HUES64 (cell line): ENCODE results near the gene GPX5.

Source experiments
- H3K27ac ChIP-seq: 2 replicates; pipeline ENCODE4 v1.7.0; 2013; ENCODE audit warnings: low read depth, low read length, inconsistent platforms
- H3K27me3 ChIP-seq: 2 replicates; pipeline ENCODE4 v1.6.1; 2013; ENCODE audit warnings: mild to moderate bottlenecking, low read length; ENCODE audit not compliant: insufficient read depth
- H3K36me3 ChIP-seq: 2 replicates; pipeline ENCODE4 v1.6.1; 2013; ENCODE audit warnings: mild to moderate bottlenecking, low read length; ENCODE audit not compliant: insufficient read depth
- H3K4me1 ChIP-seq: 2 replicates; pipeline ENCODE4 v1.6.1; 2013; ENCODE audit warnings: mild to moderate bottlenecking, low read length, moderate library complexity; ENCODE audit not compliant: insufficient read depth
- H3K4me3 ChIP-seq: 2 replicates; pipeline ENCODE4 v1.5.1; 2013; ENCODE audit warnings: mild to moderate bottlenecking, low read length, moderate library complexity
- H3K9ac ChIP-seq: 2 replicates; pipeline ENCODE4 v1.6.1; 2013; ENCODE audit warnings: mild to moderate bottlenecking, low read depth, low read length
- H3K9me3 ChIP-seq: 2 replicates; pipeline ENCODE4 v1.6.1; 2013; ENCODE audit warnings: low read depth, low read length; ENCODE audit not compliant: insufficient read depth
- WGBS: fragments of 150-250, 120-280 bp; methylation state at CpG from one replicate; pipeline ENCODE4 v1.1.7; 2013; ENCODE audit warnings: missing lambda C conversion rate; 5-methylcytosine and 5-hydroxymethylcytosine counted together

GPX5 gene

DNA sequence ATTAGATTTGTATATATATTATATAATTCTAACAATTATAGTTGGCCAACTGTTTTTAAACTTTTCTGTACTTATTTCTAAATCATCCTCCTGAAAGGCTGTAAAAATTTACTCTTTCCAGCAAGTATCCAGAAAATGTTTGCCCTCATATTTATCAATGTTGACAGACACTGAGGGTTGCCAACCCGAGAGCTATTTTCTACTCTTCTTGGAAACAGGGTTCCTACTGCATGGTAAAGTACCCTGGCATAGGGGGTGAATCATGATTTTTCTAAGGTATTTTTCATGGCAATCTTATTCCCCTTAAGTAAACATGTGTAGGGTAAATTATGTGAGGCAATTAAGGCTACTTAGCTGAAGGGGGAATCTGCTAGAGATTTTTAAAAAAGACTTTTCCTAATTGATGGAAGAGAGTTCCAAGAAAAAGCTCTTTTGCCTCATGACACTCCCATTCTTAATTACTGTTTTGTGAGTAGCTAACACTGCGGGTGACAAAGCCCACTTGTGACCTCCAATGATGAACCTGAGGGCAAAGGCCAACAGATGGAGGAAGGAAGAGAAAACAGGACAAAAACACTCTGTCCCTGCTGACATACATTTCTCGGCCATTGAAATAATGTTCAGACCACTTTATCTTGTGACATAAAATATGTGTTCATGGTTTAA is 37.9 kb downstream of the GPX5 start:
- H3K27me3 ChIP-seq: peaks cover 6% of the 10 kb centered on the region; the same call in 1 of the 2 replicates
- H3K9ac ChIP-seq: no peak overlapping the region
- 79% methylated on average over 3 of the region's 3 CpGs for WGBS

GRCh38 chr6:28565823-28566526 is 40.3 kb downstream of the GPX5 start:
- Histone ChIP-seq H3K36me3 (no peaks in the 10 kb centered on the region), H3K27ac (no peak overlapping the region)

More for the DNA sequence above, 37.9 kb downstream of the GPX5 start:
- no peaks in the 10 kb centered on the region for H3K9me3 ChIP-seq
- H3K4me3 ChIP-seq: no peak overlapping the region
- no peaks in the 10 kb centered on the region for H3K36me3 ChIP-seq
- no peaks in the 10 kb centered on the region for H3K4me1 ChIP-seq
- H3K27ac ChIP-seq: no peak overlapping the region

GRCh38 chr6:28566527-28567252 is 41.0 kb downstream of the GPX5 start:
- no peaks in the 10 kb centered on the region for H3K36me3 ChIP-seq
- WGBS: 93% methylated on average over 11 of the region's 12 CpGs
- no peak overlapping the region for H3K27ac ChIP-seq
- H3K9me3 ChIP-seq: no peaks in the 10 kb centered on the region
- H3K4me1 ChIP-seq: no peaks in the 10 kb centered on the region
- no peak overlapping the region for H3K9ac ChIP-seq
- no peaks in the 10 kb centered on the region for H3K27me3 ChIP-seq
- H3K4me3 ChIP-seq: no peak overlapping the region

More at GRCh38 chr6:28565823-28566526, 40.3 kb downstream of the GPX5 start:
- Histone ChIP-seq H3K4me1 (no peaks in the 10 kb centered on the region), H3K9ac (no peak overlapping the region), H3K9me3 (no peaks in the 10 kb centered on the region), H3K27me3 (peaks cover 1% of the 10 kb centered on the region; the same call in 1 of the 2 replicates), H3K4me3 (no peak overlapping the region)
- WGBS: 88% methylated on average over 7 of the region's 7 CpGs

- Histone ChIP-seq H3K27ac (no peak overlapping the region), H3K9ac (no peak overlapping the region), H3K27me3 (no peaks in the 10 kb centered on the region), H3K4me1 (no peaks in the 10 kb centered on the region), H3K9me3 (no peaks in the 10 kb centered on the region), H3K36me3 (no peaks in the 10 kb centered on the region), H3K4me3 (no peak overlapping the region)
Observed at GRCh38 chr6:28567506-28567905, 41.8 kb downstream of the GPX5 start.

DNA sequence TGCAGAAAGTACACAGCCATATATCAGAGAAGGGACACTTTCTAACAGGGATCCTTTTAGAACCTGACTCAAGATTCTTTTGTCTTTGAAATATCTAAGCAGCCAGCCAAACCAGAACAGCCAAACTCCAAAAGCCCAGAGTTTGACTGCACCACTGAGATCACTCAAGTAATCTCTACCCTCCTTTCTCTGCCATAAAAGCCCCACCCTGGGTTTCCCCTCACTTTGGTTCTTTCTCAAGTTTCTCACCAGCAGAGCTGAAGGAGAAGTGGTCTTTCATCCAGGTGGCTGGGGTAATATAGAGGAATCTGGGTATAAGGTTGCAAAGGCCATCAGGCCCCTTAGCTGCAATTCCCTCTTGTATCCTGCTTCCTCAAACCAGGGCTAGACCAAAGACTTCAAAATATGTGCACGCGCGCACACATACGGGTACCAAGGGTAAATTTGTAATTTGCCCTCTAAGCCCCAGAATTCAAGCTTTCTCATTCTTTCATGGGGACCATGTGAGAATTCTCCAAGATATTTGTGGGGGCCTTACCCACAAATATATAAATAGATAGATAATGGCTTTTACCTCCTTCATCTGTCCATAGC is 42.9 kb downstream of the GPX5 start:
- Histone ChIP-seq H3K36me3 (no peaks in the 10 kb centered on the region), H3K4me3 (no peak overlapping the region), H3K9me3 (no peaks in the 10 kb centered on the region), H3K27me3 (no peaks in the 10 kb centered on the region), H3K4me1 (no peaks in the 10 kb centered on the region), H3K27ac (no peak overlapping the region), H3K9ac (no peak overlapping the region)
- WGBS: over 99% methylated on average over 4 of the region's 4 CpGs

GRCh38 chr6:28569748-28570147 is 44.1 kb downstream of the GPX5 start:
- 86% methylated on average over 1 of the region's 2 CpGs for WGBS
- no peaks in the 10 kb centered on the region for H3K4me1 ChIP-seq
- no peak overlapping the region for H3K4me3 ChIP-seq
- no peak overlapping the region for H3K27ac ChIP-seq
- H3K9me3 ChIP-seq: no peaks in the 10 kb centered on the region
- no peaks in the 10 kb centered on the region for H3K27me3 ChIP-seq
- no peaks in the 10 kb centered on the region for H3K36me3 ChIP-seq
- no peak overlapping the region for H3K9ac ChIP-seq

DNA sequence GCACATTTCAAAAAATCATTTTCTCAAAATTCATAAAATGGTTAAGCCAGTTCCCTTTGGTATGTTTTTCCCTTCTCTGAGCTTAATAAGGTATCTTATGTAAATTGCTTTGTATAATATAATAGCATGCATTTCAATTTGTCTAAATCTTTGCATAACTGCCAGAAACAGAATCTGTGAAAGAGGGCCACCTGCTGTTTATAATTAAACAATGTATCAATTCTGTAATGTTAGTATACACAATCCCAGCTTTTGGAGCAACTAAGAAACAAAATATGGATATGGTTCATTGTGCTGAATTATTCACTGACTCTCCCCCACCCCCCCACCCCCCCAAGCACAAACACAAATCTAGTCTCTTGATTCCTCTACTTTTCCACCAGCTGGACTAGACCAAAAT is 54.8 kb downstream of the GPX5 start:
- no peak overlapping the region for H3K27ac ChIP-seq
- H3K4me1 ChIP-seq: peaks cover 3% of the 10 kb centered on the region; the same call in 1 of the 2 replicates
- no peak overlapping the region for H3K9ac ChIP-seq
- no peaks in the 10 kb centered on the region for H3K36me3 ChIP-seq
- H3K27me3 ChIP-seq: no peaks in the 10 kb centered on the region
- H3K9me3 ChIP-seq: no peaks in the 10 kb centered on the region
- no peak overlapping the region for H3K4me3 ChIP-seq

DNA sequence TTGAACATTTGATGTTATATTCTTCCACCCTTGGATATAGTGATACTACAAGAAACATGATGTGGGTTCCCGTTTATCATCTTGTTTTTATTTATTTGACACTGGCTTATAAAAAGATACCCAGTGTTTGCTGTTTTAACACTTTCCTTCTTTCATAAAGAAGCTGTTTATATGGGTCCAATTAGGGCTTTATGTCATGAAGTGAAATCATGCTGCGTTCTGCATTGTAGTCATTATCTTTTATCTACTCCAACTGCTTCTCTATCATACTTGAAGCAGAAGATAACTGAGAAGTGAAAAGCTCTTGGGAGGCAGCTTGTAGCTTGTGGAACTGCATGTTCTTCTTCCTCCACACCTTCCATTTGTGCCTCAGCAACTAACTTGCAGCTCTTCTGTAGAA is 57.8 kb downstream of the GPX5 start:
- Histone ChIP-seq H3K9me3 (no peaks in the 10 kb centered on the region), H3K27me3 (no peaks in the 10 kb centered on the region), H3K9ac (no peak overlapping the region), H3K4me1 (peaks cover 17% of the 10 kb centered on the region; the same call in 1 of the 2 replicates), H3K4me3 (no peak overlapping the region), H3K27ac (no peak overlapping the region), H3K36me3 (no peaks in the 10 kb centered on the region)
- 89% methylated on average over 1 of the region's 2 CpGs for WGBS
